ENCODE results near the gene CORO7.

- TF ChIP-seq CTCF (IDR thresholded peaks at IDR 0.05; ENCODE audit: low read depth, low read length) (no peak), POLR2A (IDR thresholded peaks at IDR 0.05; ENCODE audit: extremely low read depth, insufficient read length) (no peak), MYC (IDR thresholded peaks at IDR 0.05; ENCODE audit: low read depth, low read length) (no peak), MAX (IDR thresholded peaks at IDR 0.05; ENCODE audit: low read depth, low read length) (no peak)
Observed at GRCh38 chr16:4316108-4316863, 100.1 kb downstream of the CORO7 start.

All from NB4 (cell line).